ENCODE results near the gene OR52I1.
A peak's percentile ranks its signal among the peaks of the same experiment; 100 is the strongest.

The OR52I1 gene

DNA sequence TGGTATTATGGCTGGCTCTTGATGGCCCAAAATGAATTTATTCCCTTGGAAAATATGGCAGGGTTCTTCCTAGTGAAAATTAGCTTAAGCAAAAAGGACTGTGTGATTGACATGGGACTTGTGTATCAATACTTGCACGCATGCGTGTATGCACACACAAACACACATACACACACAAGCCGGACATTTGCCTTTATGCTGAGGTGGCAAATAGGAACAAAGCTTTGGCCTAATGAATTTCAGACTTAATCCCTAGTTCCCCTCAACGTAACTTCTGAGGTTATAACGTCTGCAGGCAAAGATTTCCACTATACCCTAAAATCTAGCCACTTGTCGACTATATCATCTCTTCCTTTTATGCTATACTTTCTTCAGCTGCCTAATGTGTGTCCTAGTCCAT, 15.2 kb upstream of the OR52I1 start:
- no peaks in the 10 kb centered on the region for H3K4me1 ChIP-seq (ENCODE audit: control insufficient read depth in 1 of 2, insufficient read depth in 2 of 2, low read length in 2 of 2)
- no peaks in the 10 kb centered on the region for H3K36me3 ChIP-seq (ENCODE audit: control insufficient read depth in 1 of 2, insufficient read depth in 2 of 2, low read length in 2 of 2)
- H3K4me3 ChIP-seq (ENCODE audit: low read depth in 1 of 2, low read length in 2 of 2): no peak overlapping the region
- no peaks in the 10 kb centered on the region for H3K9me3 ChIP-seq (ENCODE audit: control insufficient read depth in 1 of 2, low read length in 2 of 2)
- no peak overlapping the region for H3K27ac ChIP-seq (ENCODE audit: low read length)
- no peaks in the 10 kb centered on the region for H3K27me3 ChIP-seq (ENCODE audit: low read depth, low read length)

DNA sequence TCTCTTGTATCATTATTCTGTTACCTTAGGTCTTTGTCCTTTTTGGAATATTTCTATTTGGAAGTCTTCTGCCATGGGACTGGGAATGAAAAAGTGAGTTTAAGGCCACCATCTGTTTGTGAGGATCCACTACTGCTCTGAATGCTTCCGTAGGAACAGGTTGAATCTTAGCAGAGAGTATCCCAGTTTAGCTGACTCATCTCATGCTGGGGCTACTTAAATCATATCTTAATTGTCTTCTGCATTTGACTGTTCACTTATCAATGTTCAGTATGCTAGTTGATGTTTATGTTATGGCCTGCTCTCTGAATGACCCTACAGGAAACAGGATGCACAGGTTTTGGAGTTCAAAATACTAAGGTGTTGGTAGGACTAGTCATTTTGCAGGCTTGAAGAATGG, 13.7 kb upstream of the OR52I1 start:
- no peak overlapping the region for H3K4me3 ChIP-seq (ENCODE audit: low read depth in 1 of 2, low read length in 2 of 2)
- H3K27ac ChIP-seq (ENCODE audit: low read length): no peak overlapping the region
- no peaks in the 10 kb centered on the region for H3K27me3 ChIP-seq (ENCODE audit: low read depth, low read length)
- no peaks in the 10 kb centered on the region for H3K9me3 ChIP-seq (ENCODE audit: control insufficient read depth in 1 of 2, low read length in 2 of 2)
- H3K4me1 ChIP-seq (ENCODE audit: control insufficient read depth in 1 of 2, insufficient read depth in 2 of 2, low read length in 2 of 2): no peaks in the 10 kb centered on the region
- no peaks in the 10 kb centered on the region for H3K36me3 ChIP-seq (ENCODE audit: control insufficient read depth in 1 of 2, insufficient read depth in 2 of 2, low read length in 2 of 2)

DNA sequence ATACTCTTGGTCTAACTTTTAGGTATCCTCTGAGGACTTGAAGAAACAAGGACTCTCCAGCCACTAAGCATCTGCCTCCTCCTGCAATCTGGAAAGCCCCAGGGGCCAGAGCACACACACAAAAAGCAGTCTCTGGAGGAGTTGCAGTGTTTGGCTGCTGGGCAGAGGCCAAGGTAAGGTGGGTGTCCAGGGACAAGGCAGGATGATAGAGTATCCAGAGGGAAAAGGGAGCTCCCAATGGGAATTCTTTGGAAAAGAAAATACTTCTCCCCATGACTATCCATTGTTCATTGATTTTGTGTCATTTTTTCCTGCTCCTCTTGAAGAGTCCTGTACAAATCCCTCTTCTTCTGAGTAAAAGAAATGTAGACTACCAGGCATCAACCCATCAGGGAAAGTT, 12.4 kb upstream of the OR52I1 start, which contains the start of gene OR52I2:
Gene OR52I2 (plus strand): TSS at position 301 of the 400 bp plus-strand sequence.
- H3K27ac ChIP-seq (ENCODE audit: low read length): no peak within 1 kb of the TSS
- no peaks in the 10 kb centered on the region for H3K36me3 ChIP-seq (ENCODE audit: control insufficient read depth in 1 of 2, insufficient read depth in 2 of 2, low read length in 2 of 2)

DNA sequence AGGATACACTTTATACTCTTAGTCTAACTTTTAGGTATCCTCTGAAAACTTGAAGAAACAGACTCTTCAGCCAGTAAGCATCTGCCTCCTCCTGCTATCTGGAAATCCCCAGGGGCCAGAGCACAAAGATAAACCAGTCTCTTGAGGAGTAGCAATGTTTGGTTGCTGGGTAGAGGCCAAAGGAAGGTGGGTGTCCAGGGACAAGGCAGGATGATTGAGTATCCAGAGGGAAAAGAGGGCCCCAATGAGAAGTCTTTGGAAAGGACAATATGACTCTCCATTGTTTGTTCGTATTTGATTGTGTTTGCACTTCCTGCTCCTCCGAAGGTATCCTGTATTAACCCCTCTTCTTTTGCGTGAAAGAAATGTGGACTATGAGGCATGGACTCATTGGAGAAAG, 4.8 kb upstream of the OR52I1 start:
- no peak overlapping the region for H3K4me3 ChIP-seq (ENCODE audit: low read depth in 1 of 2, low read length in 2 of 2)
- H3K27ac ChIP-seq (ENCODE audit: low read length): no peak overlapping the region
- H3K27me3 ChIP-seq (ENCODE audit: low read depth, low read length): no peaks in the 10 kb centered on the region
- no peaks in the 10 kb centered on the region for H3K9me3 ChIP-seq (ENCODE audit: control insufficient read depth in 1 of 2, low read length in 2 of 2)
- no peaks in the 10 kb centered on the region for H3K4me1 ChIP-seq (ENCODE audit: control insufficient read depth in 1 of 2, insufficient read depth in 2 of 2, low read length in 2 of 2)
- no peaks in the 10 kb centered on the region for H3K36me3 ChIP-seq (ENCODE audit: control insufficient read depth in 1 of 2, insufficient read depth in 2 of 2, low read length in 2 of 2)

More for the DNA sequence above, 12.4 kb upstream of the OR52I1 start, which contains the start of gene OR52I2:
- Histone ChIP-seq H3K27me3 (ENCODE audit: low read depth, low read length) (no peaks in the 10 kb centered on the region), H3K4me1 (ENCODE audit: control insufficient read depth in 1 of 2, insufficient read depth in 2 of 2, low read length in 2 of 2) (no peaks in the 10 kb centered on the region), H3K9me3 (ENCODE audit: control insufficient read depth in 1 of 2, low read length in 2 of 2) (no peaks in the 10 kb centered on the region), H3K4me3 (ENCODE audit: low read depth in 1 of 2, low read length in 2 of 2) (no peak within 1 kb of the TSS)

DNA sequence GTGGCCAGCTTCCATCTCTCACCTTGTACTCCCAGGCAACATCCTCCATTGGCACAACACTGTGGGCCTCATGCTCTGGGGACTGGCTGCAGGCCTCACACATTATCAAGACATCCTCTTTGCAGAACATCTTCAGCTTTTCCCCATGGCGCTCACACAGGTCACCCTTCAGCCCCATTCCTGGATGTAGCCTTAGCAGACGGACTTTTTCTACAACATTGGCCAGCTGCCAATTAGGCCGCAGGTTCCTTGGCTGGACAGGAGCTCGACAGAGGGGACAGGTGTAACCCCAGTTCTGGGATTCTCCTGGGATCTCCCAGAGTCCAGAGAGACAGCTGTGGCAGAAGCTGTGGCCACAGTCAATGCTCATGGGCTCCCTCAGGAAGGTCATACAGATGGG, 11.2 kb downstream of the OR52I1 start:
- peaks cover 4 to 9% of the 10 kb centered on the region in 2 donors for H3K4me1 ChIP-seq (ENCODE audit: control insufficient read depth in 1 of 2, insufficient read depth in 2 of 2, low read length in 2 of 2)

DNA sequence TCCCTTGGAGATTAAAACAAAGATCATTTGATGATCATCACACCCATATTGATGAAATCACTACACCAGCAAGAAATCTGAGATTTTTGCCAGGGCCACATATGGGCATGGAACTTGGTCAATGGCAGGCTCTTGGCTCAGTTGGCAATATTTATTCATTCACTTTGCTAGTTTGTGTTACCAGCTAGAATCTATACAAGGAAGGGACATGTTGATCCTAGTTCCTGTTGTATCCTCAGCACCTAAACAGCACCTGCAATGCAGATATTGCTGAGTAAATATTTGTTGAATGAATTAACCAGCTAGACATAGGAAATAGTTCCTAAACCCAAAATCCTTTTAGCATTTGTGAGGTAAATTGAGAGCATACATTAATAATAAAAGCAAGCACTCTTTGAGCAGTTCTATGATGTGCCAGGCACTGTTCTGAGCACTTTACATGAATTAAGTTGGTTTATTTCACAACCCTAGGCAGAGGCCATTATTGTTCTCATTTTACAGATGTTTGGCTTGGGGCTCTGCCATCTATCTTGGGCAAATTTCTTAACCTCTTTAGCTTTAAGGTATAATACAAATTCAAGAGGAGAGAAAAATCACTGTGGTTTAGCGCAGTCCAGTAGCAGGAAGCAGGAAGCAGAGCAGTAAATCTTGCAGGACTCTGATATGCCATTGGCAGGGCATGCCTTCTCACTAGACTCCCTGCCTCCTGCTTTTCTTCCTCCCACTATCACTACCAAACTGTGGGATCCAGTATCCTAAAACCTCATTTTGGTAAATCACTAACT, 12.6 kb downstream of the OR52I1 start:
- Histone ChIP-seq H3K27me3 (ENCODE audit: low read depth, low read length) (no peaks in the 10 kb centered on the region), H3K36me3 (ENCODE audit: control insufficient read depth in 1 of 2, insufficient read depth in 2 of 2, low read length in 2 of 2) (peaks cover 32 to 35% of the 10 kb centered on the region in 2 donors), H3K27ac (ENCODE audit: low read length) (peak overlapping the region; percentile 7), H3K4me1 (ENCODE audit: control insufficient read depth in 1 of 2, insufficient read depth in 2 of 2, low read length in 2 of 2) (peaks cover 4 to 9% of the 10 kb centered on the region in 2 donors), H3K4me3 (ENCODE audit: low read depth in 1 of 2, low read length in 2 of 2) (peak overlapping the region; percentile 74 to 83), H3K9me3 (ENCODE audit: control insufficient read depth in 1 of 2, low read length in 2 of 2) (no peaks in the 10 kb centered on the region)

More for the DNA sequence above, 11.2 kb downstream of the OR52I1 start:
- Histone ChIP-seq H3K9me3 (ENCODE audit: control insufficient read depth in 1 of 2, low read length in 2 of 2) (no peaks in the 10 kb centered on the region), H3K4me3 (ENCODE audit: low read depth in 1 of 2, low read length in 2 of 2) (no peak overlapping the region), H3K36me3 (ENCODE audit: control insufficient read depth in 1 of 2, insufficient read depth in 2 of 2, low read length in 2 of 2) (peaks cover 45 to 47% of the 10 kb centered on the region in 2 donors), H3K27ac (ENCODE audit: low read length) (no peak overlapping the region), H3K27me3 (ENCODE audit: low read depth, low read length) (no peaks in the 10 kb centered on the region)

DNA sequence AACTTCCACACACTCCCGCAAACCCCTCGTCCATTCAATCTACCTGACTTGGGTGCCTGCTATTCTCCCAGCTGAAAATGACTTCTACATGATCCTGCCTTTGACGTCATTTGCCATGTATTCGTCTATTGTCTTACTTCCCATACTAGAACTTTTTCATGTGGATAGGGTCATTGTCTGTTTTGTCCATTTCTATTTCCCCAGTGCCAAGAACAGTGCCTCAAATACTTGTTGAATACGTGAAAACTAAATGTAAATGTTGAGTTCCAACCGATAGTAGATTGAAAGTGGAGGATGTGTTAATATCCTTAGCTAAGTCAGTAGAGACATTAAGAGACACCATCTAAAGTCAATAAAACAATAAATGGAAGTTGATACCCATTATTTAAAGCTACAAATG, 13.3 kb downstream of the OR52I1 start:
- no peaks in the 10 kb centered on the region for H3K27me3 ChIP-seq (ENCODE audit: low read depth, low read length)
- H3K36me3 ChIP-seq (ENCODE audit: control insufficient read depth in 1 of 2, insufficient read depth in 2 of 2, low read length in 2 of 2): peaks cover 25 to 28% of the 10 kb centered on the region in 2 donors
- H3K4me1 ChIP-seq (ENCODE audit: control insufficient read depth in 1 of 2, insufficient read depth in 2 of 2, low read length in 2 of 2): peaks cover 4 to 9% of the 10 kb centered on the region in 2 donors
- no peaks in the 10 kb centered on the region for H3K9me3 ChIP-seq (ENCODE audit: control insufficient read depth in 1 of 2, low read length in 2 of 2)
- peak overlapping the region; percentile 74 to 83 for H3K4me3 ChIP-seq (ENCODE audit: low read depth in 1 of 2, low read length in 2 of 2)
- H3K27ac ChIP-seq (ENCODE audit: low read length): peak overlapping the region; percentile 79

DNA sequence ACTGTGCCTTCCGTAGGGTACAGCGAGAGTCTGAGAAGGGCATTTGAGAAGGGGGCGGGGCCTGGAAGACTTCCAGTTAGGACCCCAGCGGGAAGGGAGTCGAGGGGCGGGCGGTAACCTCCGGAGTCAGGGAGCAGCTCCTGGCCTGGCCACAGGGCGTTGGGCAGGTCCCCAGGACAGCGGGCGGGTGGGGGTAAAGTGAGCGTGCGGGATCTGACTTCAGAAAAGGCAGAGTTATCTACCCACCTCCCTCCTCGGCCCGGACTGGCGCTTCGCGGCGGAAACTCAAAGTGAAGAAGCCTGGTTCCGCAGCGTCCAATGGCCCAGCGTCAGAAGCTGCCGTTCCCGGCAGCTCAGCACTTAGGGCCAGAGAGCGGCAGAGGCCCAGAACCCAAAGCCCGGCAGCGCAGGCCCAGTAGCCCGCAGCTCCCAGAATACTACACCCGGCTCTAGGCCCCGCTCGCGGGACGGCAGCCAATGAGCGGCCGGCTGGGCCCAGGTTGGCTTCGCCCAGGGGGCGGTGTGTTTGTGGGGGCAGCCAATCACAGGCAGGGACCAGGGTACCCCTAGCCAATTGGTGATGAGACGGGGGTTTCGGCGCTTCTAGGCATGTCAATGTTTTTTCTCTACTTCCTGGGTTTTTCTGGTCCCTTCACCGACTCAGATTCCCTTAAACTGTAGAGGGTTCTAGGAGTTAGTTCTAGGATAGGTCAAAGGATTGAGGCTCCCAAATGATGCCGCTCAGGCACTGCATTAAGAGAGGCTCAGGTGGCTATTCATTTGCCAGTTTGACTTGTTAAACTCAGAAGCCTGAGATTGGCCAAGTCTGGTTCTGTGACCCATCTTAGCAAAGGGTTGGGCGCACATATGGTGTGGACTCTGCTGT, 14.2 kb downstream of the OR52I1 start, which contains the start of gene TRIM68:
Gene TRIM68 (minus strand): TSS at position 451 of the 886 bp plus-strand sequence. CDS start 2,727 bp downstream, outside the sequence.
- Histone ChIP-seq H3K4me3 (ENCODE audit: low read depth in 1 of 2, low read length in 2 of 2) (peak within 1 kb of the TSS; percentile 74 to 83), H3K9me3 (ENCODE audit: control insufficient read depth in 1 of 2, low read length in 2 of 2) (no peaks in the 10 kb centered on the region), H3K36me3 (ENCODE audit: control insufficient read depth in 1 of 2, insufficient read depth in 2 of 2, low read length in 2 of 2) (peaks cover 19% of the 10 kb centered on the region in 2 donors), H3K4me1 (ENCODE audit: control insufficient read depth in 1 of 2, insufficient read depth in 2 of 2, low read length in 2 of 2) (peaks cover 4 to 9% of the 10 kb centered on the region in 2 donors), H3K27ac (ENCODE audit: low read length) (peak within 1 kb of the TSS; percentile 79), H3K27me3 (ENCODE audit: low read depth, low read length) (no peaks in the 10 kb centered on the region)

DNA sequence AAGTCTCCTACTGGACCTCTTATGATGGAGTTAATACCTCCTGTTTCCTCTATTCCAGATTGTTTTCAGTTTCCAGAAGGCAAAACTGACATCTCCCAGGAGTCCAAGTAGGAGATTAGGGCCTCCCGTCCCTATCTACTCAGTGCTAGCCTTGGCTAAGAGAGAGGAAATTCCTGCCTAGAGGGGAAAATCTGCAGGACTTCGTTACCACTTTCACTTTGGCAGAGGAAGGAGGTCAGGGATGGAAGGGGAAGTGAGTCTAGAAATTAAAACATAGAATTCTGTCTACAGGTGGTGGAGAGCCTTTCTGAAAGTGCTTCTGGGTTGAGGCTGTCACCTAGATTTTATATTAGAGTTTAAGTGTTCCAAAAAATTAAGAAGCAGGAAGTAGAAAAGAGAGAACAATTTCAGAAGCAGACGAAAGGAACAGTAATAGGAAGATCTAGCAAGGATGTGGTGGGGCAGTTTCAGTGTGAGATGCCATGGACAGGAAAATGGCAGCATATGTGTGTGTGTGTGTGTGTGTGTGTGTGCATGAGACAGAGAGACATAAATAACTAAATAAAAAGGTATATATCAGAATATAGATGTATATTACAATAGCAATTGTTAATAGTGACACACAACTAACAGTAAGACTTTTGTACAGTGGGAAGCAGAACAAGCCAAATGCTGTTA, 16.6 kb downstream of the OR52I1 start:
- Histone ChIP-seq H3K27ac (ENCODE audit: low read length) (no peak overlapping the region), H3K4me3 (ENCODE audit: low read depth in 1 of 2, low read length in 2 of 2) (peak overlapping the region in 1 of 2 donors; percentile 38), H3K9me3 (ENCODE audit: control insufficient read depth in 1 of 2, low read length in 2 of 2) (no peaks in the 10 kb centered on the region), H3K4me1 (ENCODE audit: control insufficient read depth in 1 of 2, insufficient read depth in 2 of 2, low read length in 2 of 2) (peaks cover 4 to 9% of the 10 kb centered on the region in 2 donors), H3K27me3 (ENCODE audit: low read depth, low read length) (no peaks in the 10 kb centered on the region), H3K36me3 (ENCODE audit: control insufficient read depth in 1 of 2, insufficient read depth in 2 of 2, low read length in 2 of 2) (no peaks in the 10 kb centered on the region)

DNA sequence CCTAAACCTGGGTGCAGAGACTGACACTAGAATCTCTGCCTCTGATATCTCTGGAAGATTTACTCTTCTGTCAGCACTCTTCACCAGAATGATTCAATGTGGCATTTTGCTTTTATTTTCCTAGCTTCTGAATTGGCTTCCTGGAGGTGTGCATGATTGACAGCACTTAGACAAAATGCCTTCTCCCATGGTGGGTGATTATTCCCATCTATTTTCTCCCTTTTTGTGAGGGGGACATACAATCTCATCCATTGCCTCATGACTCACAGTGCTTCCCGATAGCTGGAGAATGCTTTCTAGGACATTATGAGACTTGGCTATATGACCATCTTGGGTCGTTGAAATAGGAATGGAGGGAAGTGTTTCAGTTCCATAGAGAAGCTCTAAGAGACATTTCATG, 18.1 kb downstream of the OR52I1 start:
- no peak overlapping the region for H3K4me3 ChIP-seq (ENCODE audit: low read depth in 1 of 2, low read length in 2 of 2)
- no peaks in the 10 kb centered on the region for H3K27me3 ChIP-seq (ENCODE audit: low read depth, low read length)
- H3K27ac ChIP-seq (ENCODE audit: low read length): no peak overlapping the region
- peaks cover 2 to 4% of the 10 kb centered on the region in 2 donors for H3K4me1 ChIP-seq (ENCODE audit: control insufficient read depth in 1 of 2, insufficient read depth in 2 of 2, low read length in 2 of 2)
- H3K9me3 ChIP-seq (ENCODE audit: control insufficient read depth in 1 of 2, low read length in 2 of 2): no peaks in the 10 kb centered on the region
- H3K36me3 ChIP-seq (ENCODE audit: control insufficient read depth in 1 of 2, insufficient read depth in 2 of 2, low read length in 2 of 2): no peaks in the 10 kb centered on the region

Measured in muscle layer of duodenum (tissue), 2 donors.